Measurements from ENCODE around the gene CRADD.
"Not testable (repeated sequence)": the region's sequence is repeated elsewhere in the genome, so short reads cannot be mapped to it uniquely, and the experiment has no call there.

DNA sequence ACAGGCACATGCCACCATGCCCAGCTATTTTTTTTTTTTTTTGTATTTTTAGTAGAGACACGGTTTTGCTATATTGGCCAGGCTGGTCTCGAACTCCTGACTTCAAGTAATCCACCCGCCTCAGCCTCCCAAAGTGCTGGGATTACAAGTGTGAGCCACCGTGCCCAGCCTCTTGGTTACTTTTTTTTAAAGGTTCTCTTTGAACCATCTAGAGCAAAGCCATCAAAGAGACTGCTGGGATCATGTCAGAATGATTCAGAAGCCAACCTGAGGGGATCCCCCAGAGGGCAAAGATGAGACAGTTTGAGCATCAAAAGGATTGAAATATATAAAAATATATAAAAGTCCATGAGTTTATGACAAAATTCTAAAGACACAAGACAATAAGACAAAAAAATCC, 103.7 kb downstream of the CRADD start:
- TF ChIP-seq, protein P1, sequence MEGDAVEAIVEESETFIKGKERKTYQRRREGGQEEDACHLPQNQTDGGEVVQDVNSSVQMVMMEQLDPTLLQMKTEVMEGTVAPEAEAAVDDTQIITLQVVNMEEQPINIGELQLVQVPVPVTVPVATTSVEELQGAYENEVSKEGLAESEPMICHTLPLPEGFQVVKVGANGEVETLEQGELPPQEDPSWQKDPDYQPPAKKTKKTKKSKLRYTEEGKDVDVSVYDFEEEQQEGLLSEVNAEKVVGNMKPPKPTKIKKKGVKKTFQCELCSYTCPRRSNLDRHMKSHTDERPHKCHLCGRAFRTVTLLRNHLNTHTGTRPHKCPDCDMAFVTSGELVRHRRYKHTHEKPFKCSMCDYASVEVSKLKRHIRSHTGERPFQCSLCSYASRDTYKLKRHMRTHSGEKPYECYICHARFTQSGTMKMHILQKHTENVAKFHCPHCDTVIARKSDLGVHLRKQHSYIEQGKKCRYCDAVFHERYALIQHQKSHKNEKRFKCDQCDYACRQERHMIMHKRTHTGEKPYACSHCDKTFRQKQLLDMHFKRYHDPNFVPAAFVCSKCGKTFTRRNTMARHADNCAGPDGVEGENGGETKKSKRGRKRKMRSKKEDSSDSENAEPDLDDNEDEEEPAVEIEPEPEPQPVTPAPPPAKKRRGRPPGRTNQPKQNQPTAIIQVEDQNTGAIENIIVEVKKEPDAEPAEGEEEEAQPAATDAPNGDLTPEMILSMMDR (IDR thresholded peaks at IDR 0.05) = not testable (repeated sequence)
- not testable (repeated sequence) for TF ChIP-seq POLR2A, EP300 (IDR thresholded peaks at IDR 0.05)
